Uterus (tissue), 2 donors: ENCODE measurements around the gene CABP7.

ENCODE experiments used
- POLR2A ChIP-seq, 2 donors: fragments of 450-650 bp; IDR thresholded peaks; one replicate each; pipeline ENCODE4 v1.6.1; 2016; ENCODE audit warnings: antibody characterized with exemption in 2 of 2, mild to moderate bottlenecking in 1 of 2, moderate library complexity in 1 of 2
- TF ChIP-seq, protein P1 (sequence below), 4 experiments: fragments of 200-600 bp in 2 of 4; fragments of 450-650 bp in 2 of 4; sonication (generic) in 2 of 4; IDR thresholded peaks; one replicate each; pipeline ENCODE4 v1.5.1; 2016 to 2019; ENCODE audit warnings: antibody characterized with exemption in 4 of 4, mild to moderate bottlenecking in 2 of 4, moderate library complexity in 1 of 4

DNA sequence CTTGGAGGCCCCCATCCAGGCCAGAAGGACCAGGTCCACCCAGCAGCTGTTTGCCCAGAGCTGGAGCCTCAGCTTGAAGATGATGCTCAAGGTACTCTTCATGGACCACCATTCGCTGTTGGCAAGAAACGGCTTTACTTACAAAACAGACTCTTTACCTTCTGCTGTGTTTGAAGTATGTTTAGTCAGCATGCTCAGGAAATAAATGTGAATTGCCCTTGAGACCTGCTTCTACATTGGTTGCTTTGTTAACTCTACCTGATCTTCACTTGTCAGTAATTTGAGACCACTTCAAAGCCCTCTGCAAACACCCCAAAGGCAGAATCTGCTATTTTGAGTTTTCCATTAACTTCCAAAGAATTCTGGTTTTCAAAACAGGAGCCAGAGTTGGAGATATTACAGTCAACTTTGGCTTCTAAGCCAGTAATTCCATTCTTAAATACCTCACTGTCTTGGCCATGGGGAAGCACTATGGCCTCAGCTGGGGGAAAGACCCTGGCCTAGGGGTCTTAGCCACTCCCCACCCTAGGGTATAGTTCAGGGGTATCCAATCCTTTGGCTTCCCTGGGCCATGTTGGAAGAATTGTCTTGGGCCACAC is 50.0 kb downstream of the CABP7 start:
- TF ChIP-seq POLR2A (IDR thresholded peaks at IDR 0.05), result no peak
- TF ChIP-seq, protein P1, sequence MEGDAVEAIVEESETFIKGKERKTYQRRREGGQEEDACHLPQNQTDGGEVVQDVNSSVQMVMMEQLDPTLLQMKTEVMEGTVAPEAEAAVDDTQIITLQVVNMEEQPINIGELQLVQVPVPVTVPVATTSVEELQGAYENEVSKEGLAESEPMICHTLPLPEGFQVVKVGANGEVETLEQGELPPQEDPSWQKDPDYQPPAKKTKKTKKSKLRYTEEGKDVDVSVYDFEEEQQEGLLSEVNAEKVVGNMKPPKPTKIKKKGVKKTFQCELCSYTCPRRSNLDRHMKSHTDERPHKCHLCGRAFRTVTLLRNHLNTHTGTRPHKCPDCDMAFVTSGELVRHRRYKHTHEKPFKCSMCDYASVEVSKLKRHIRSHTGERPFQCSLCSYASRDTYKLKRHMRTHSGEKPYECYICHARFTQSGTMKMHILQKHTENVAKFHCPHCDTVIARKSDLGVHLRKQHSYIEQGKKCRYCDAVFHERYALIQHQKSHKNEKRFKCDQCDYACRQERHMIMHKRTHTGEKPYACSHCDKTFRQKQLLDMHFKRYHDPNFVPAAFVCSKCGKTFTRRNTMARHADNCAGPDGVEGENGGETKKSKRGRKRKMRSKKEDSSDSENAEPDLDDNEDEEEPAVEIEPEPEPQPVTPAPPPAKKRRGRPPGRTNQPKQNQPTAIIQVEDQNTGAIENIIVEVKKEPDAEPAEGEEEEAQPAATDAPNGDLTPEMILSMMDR (IDR thresholded peaks at IDR 0.05), result no peak
